GM21737 (cell line): ENCODE results near the gene GABRG3.
"Not testable (repeated sequence)": the region's sequence is repeated elsewhere in the genome, so short reads cannot be mapped to it uniquely, and the experiment has no call there.

Experiments
- ATAC-seq: cut with Tn5 transposase; IDR thresholded peaks from one replicate; pipeline ENCODE4 v1.9.1; 2021; ENCODE audit warnings: mild to moderate bottlenecking, moderate library complexity; ENCODE audit not compliant: unreplicated experiment

Gene GABRG3

GRCh38 chr15:27170851-27171250 is 199.9 kb downstream of the GABRG3 start:
- no peak for ATAC-seq

- no peak for ATAC-seq
These were observed 201.8 kb downstream of the GABRG3 start for GRCh38 chr15:27172821-27173220.

DNA sequence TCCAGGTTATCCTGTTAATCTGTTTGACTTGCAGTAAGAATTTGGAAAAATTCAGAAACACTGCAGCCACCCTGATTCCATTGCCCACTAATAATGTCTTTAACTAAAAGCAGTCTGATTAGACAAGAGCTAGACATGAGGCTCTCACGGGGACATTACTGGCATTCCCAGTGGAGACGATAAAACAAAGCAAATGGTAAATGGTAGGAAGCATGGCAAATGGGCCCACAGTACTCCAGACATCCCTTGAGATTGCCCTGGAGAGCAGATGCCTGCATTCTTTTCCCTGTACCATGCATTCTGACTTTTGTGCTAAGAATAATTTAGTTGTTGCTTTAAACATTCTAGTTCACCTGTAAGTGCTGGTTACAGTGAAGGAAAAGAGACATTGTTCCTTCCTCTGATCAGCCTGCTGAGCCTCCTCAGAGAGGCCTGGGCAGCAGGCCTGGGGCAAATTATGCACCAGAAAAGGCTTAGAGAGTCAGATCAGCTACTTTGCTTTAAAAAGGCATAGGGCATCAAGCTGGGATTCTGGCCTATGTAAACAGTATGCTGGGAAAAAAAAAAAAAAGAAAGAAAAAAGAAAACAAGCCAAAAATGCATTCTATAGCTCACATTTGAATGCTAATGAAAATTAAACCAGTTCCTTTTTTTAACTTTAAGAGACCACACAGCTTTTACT is 204.6 kb downstream of the GABRG3 start:
- no peak for ATAC-seq

GRCh38 chr15:27176785-27177406 is 205.9 kb downstream of the GABRG3 start:
- ATAC-seq, result no peak

DNA sequence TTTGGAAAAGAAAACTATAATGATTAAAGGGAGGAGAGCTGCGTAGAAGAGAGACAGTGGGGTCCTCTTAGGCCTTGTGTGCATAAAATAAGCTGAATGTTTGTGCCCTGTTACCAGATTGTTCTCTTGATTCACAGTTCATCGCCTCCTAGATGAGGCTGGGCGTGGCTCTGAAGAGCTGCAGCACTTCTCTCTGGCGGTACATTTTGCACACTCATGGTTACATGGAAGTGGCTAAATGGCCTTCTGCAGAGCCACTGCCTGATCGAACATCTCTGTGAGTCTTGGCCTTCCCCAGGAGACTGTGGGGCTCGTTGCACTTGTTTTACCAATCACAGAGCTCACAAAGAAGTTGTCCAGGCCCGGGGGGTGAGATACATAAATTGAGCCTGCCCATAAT is 208.8 kb downstream of the GABRG3 start:
- no peak for ATAC-seq

DNA sequence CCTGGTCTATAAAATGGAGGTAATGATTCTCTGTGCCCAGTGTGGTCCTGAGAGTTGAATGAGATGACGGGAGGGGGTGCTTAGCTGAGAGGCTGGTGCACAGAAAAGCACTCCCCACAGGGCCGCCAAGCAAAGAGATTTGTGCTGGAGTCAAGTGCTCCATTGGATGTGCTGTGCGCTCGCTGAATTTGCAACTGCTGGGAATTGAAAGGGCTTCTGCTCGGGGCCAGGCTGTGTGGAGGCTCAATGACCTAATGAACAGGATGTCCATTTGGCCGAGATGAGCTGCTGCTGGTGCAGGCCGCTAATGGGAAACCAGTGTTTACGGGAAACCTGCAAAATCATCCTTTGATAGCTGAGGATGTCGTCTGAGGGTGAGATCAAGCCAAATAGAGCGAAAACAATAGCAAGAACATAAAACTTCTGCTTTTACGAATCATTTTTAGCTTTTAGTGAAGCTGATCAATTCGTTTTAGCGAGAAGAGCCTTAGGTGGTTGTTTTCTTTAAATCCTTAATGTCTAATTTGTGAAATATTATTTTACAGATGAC is 211.7 kb downstream of the GABRG3 start:
- ATAC-seq, result no peak

- ATAC-seq, result no peak
These were observed 212.2 kb downstream of the GABRG3 start for GRCh38 chr15:27183201-27183600.

DNA sequence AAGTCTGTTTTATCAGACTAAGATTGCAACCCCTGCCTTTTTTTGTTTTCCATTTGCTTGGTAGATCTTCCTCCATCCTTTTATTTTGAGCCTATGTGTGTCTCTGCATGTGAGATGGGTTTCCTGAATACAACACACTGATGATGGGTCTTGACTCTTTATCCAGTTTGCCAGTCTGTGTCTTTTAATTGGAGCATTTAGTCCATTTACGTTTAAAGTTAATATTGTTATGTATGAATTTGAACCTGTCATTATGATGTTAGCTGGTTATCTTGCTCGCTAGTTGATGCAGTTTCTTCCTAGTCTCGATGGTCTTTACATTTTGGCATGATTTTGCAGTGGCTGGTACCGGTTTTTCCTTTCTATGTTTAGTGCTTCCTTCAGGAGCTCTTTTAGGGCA is 220.5 kb downstream of the GABRG3 start:
- not testable (repeated sequence) for ATAC-seq

GRCh38 chr15:27196691-27197090 is 225.7 kb downstream of the GABRG3 start:
- no peak for ATAC-seq

DNA sequence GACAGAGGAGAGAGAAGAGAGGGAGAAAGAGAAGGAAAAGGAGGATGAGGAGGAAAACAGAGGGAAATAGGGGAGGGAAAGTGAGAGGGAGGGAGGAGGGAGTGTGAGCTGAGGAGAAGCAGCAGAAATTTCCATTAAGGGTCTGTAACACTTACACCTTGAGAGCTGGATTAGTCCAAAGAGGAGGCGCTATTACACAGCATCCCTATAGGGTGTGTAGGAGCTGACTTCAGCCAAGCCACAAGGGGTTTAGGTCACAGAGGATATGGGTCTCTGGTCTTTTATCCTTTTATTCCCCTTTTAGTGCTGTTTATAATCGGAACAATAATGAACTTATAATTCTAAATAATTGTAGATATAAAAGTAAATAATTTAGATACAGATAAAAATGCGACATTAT is 230.4 kb downstream of the GABRG3 start:
- no peak for ATAC-seq

DNA sequence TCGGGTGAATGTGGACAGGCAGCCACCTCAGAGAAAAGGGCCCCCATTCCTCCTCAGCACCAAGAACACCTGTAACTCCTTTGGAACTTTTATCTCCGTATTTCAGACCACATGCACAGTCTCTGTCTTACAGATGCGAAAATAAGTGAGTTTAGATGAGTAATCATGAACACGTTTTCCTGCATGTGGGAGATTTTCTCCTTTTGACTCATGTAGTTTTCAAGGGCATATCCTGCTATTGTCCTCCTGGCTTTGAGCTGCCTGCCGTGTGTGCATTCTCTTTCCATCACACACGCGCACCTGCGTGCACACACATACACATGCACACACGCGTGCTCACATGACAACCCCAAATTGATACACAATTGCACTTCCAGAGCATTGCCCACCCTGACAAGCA is 239.2 kb downstream of the GABRG3 start:
- no peak for ATAC-seq

DNA sequence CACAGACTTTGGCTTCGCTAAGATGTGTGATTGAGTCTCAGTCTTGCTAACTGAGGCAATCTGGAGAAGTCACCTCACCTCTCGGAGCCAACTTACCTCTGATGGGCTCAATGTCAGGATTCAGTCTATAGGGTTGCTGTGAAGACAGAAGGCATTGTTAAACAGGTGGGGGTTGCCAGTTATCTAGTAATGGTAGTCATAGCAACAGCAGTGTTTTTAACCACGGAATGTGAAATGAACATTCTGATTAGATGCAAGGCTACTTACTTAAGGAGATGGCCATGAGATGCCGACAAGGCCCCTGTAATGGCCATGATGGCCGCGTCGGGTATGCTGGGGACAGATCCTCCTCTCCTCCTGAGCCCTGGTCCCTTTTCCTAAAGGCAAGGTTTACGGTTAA is 243.1 kb downstream of the GABRG3 start:
- ATAC-seq, result no peak

GRCh38 chr15:27214961-27215360 is 244.0 kb downstream of the GABRG3 start:
- ATAC-seq, result no peak

GRCh38 chr15:27218426-27218825 is 247.4 kb downstream of the GABRG3 start:
- ATAC-seq, result no peak

DNA sequence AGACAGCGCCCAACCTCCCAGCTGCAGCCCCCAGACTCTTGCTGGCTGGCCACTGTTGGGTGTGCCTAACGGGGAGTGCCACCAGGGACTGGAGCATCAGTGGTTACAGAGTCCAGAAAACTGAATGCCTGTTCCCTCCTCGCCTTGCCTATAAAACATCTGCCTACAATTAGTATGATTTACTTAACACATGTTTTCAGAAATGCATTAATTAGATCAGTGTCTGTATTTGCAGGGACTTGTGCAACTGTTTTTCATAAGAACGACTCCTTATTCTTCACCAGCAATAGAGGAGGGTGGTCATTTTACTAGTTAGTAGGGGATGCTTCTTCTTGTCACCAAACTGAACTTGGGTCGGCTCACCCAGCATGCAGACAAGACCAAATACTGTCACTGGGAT is 248.7 kb downstream of the GABRG3 start:
- no peak for ATAC-seq

GRCh38 chr15:27220199-27220598 is 249.2 kb downstream of the GABRG3 start:
- no peak for ATAC-seq

DNA sequence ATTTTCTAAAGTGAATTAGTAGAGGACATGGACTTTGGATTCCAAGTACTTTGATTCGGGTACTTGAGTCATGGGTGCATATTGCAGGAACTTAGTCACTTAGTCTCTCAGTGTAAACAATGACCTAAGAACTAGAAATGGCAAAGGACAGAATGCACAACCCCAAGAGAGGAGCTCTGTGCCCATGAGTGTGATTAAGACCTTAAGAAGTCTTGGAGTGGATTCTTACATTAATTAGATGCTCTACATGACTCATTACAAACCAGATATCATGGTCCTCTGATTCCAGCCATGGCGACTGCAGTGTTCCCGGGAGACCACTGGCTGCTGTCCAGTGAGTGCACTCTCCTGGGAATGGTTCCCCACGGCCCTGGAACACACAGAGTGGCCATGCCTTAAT is 251.5 kb downstream of the GABRG3 start:
- ATAC-seq, result no peak

DNA sequence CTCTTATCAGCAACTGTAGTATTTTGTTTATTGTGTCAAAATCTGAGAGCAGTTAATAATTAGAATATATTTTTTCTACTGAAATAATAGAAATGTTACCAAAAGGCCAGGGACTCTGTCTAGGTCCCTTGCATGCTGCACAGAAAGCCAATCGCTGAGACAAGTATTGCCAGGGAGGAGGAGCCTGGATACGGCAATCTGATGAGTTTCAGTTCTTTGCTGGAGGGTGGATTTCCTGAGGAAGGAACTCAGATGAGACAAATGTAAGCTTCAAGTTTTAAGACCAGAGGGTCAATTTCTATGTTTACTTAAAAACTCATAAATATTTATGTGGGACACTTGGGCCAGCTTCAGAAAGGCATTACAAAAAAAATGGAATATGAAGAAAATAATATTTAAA is 252.2 kb downstream of the GABRG3 start:
- no peak for ATAC-seq

DNA sequence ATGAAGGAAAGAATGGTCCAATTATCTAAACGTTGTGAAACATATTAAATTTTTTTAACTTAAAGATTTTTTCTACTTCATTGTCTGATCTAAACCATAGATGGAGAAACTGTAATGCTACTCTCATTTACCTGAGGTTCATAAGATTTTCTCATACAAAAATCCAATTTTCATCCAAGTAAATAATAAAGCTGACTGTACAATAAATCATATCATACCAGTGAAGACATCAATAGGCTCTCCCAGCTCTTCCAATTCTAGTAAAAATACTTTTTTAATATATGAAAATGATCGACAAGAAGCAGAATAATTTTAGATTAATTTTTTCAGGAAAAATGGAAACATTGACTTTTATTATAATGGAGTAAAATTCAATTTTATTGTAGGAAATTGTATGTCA is 260.8 kb downstream of the GABRG3 start:
- ATAC-seq, result no peak

- ATAC-seq, result no peak
These were observed 261.9 kb downstream of the GABRG3 start for GRCh38 chr15:27232876-27233275.

- ATAC-seq, result no peak
These were observed 263.6 kb downstream of the GABRG3 start for GRCh38 chr15:27234593-27234992.

DNA sequence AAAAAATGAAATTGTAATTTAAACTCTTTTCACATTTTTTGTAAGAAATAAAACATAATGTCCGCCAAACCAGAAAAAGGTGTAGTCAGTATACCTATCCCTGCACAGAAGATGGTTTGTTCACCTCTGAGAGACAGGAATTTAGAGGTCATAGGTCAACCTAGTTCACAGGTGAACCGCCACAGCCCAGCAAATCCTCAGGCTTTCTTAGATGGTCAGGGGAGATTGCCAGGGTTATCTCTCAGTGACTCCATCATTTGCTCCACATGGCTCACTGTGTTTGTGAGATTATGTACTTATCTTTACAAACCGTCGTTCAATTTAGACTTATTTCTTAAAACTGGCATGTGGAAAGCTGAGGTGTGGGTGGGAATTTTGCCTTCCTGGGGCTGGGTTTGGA is 264.2 kb downstream of the GABRG3 start:
- no peak for ATAC-seq

DNA sequence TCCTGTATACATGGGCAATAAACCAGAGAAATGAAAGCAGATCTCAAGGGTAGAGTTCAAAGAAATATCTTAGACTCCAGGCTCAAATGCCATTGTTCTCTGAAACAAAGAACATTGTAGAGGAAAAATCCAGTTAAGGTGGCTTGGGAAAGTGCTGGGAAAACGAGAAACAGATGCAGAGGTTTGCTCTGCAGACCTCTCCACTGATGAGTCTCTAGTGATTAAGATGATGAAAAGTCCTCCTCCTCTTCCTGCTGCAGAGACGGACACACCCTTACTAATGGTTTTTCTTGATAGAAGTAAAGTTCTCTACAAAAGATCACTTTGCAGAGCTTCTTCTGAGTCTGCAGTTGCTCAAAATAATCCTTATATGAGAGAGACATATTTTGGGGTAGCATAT is 264.7 kb downstream of the GABRG3 start:
- ATAC-seq, result no peak
